GM18519 (cell line): Measurements from ENCODE around the gene KLHDC4.
"Not testable (repeated sequence)": the region's sequence is repeated elsewhere in the genome, so short reads cannot be mapped to it uniquely, and the experiment has no call there.

ENCODE experiments used
- ATAC-seq: cut with Tn5 transposase; IDR thresholded peaks from one replicate; pipeline ENCODE4 v1.9.1; 2021; ENCODE audit warnings: mild to moderate bottlenecking, moderate library complexity; ENCODE audit not compliant: unreplicated experiment, low FRiP score

KLHDC4 gene

GRCh38 chr16:87746178-87746577 is 19.6 kb downstream of the KLHDC4 start:
- no peak for ATAC-seq

- no peak for ATAC-seq
Observed at GRCh38 chr16:87744750-87745514, 20.9 kb downstream of the KLHDC4 start.

- ATAC-seq: no peak
Observed at GRCh38 chr16:87742781-87743490, 22.9 kb downstream of the KLHDC4 start.

- no peak for ATAC-seq
Observed at GRCh38 chr16:87741700-87742415, 23.9 kb downstream of the KLHDC4 start.

- ATAC-seq: no peak
Observed at GRCh38 chr16:87740909-87741424, 24.8 kb downstream of the KLHDC4 start.

- ATAC-seq: no peak
Observed at GRCh38 chr16:87740441-87740840, 25.3 kb downstream of the KLHDC4 start.

GRCh38 chr16:87739801-87740200 is 26.0 kb downstream of the KLHDC4 start:
- ATAC-seq: no peak

- no peak for ATAC-seq
Observed at GRCh38 chr16:87736008-87736382, 29.8 kb downstream of the KLHDC4 start.

- ATAC-seq: no peak
Observed at GRCh38 chr16:87735270-87736007, 30.3 kb downstream of the KLHDC4 start.

GRCh38 chr16:87734644-87735043 is 31.1 kb downstream of the KLHDC4 start:
- no peak for ATAC-seq

GRCh38 chr16:87733190-87733589 is 32.6 kb downstream of the KLHDC4 start:
- ATAC-seq: no peak

- ATAC-seq: no peak
Observed at GRCh38 chr16:87731607-87732006, 34.2 kb downstream of the KLHDC4 start.

- no peak for ATAC-seq
Observed at GRCh38 chr16:87729266-87729954, 36.4 kb downstream of the KLHDC4 start.

GRCh38 chr16:87728026-87728425 is 37.8 kb downstream of the KLHDC4 start:
- no peak for ATAC-seq

GRCh38 chr16:87727346-87727745 is 38.4 kb downstream of the KLHDC4 start:
- ATAC-seq: no peak

GRCh38 chr16:87726577-87726976 is 39.2 kb downstream of the KLHDC4 start:
- ATAC-seq: not testable (repeated sequence)

- no peak for ATAC-seq
Observed at GRCh38 chr16:87725596-87726235, 40.1 kb downstream of the KLHDC4 start.

- ATAC-seq: no peak
Observed at GRCh38 chr16:87724490-87725291, 41.1 kb downstream of the KLHDC4 start.

GRCh38 chr16:87723226-87723623 is 42.6 kb downstream of the KLHDC4 start:
- ATAC-seq: no peak
